ENCODE results near the gene ENTPD8.
A peak's percentile ranks its signal among the peaks of the same experiment; 100 is the strongest.

Gene ENTPD8

GRCh38 chr9:137445930-137446431, 4.8 kb upstream of the ENTPD8 start:
- DNase-seq = peak; percentile 33

- DNase-seq = peak; percentile 82
Observed at GRCh38 chr9:137445275-137445807, 4.2 kb upstream of the ENTPD8 start.

- DNase-seq = peak; percentile 7
Observed at GRCh38 chr9:137444106-137444790, 3.1 kb upstream of the ENTPD8 start.

- DNase-seq = no peak
Observed at GRCh38 chr9:137441935-137442321, 771 bp upstream of the ENTPD8 start.

- peak; percentile 29 for DNase-seq
Observed at GRCh38 chr9:137439158-137439714, 1.9 kb downstream of the ENTPD8 start.

- peak; percentile 17 for DNase-seq
Observed at GRCh38 chr9:137438591-137439157, 2.5 kb downstream of the ENTPD8 start.

- peak; percentile 33 for DNase-seq
Observed at GRCh38 chr9:137437691-137438590, 3.2 kb downstream of the ENTPD8 start.

GRCh38 chr9:137436761-137437600, 4.2 kb downstream of the ENTPD8 start:
- DNase-seq = peak; percentile 15

GRCh38 chr9:137435980-137436760, 5.0 kb downstream of the ENTPD8 start:
- DNase-seq = peak; percentile 29

GRCh38 chr9:137435381-137435891, 5.7 kb downstream of the ENTPD8 start:
- peak; percentile 19 for DNase-seq

GRCh38 chr9:137434498-137435380, 6.4 kb downstream of the ENTPD8 start:
- DNase-seq = peak; percentile 25

- peak; percentile 22 for DNase-seq
Observed at GRCh38 chr9:137433916-137434431, 7.2 kb downstream of the ENTPD8 start.

- DNase-seq = peak; percentile 4
Observed at GRCh38 chr9:137433349-137433915, 7.7 kb downstream of the ENTPD8 start.

GRCh38 chr9:137432687-137433348, 8.3 kb downstream of the ENTPD8 start:
- DNase-seq = peak; percentile 26

GRCh38 chr9:137431416-137431931, 9.7 kb downstream of the ENTPD8 start:
- DNase-seq = peak; percentile 29

- peak; percentile 23 for DNase-seq
Observed at GRCh38 chr9:137430723-137431415, 10.3 kb downstream of the ENTPD8 start.

- DNase-seq = peak; percentile 34
Observed at GRCh38 chr9:137429974-137430722, 11.0 kb downstream of the ENTPD8 start.
